A204.1 (cell line): Measurements from ENCODE around the gene UBE2H.

ENCODE experiments used
- FAIRE-seq: peaks from 2 replicates; lab custom pipeline; 2012; peaks lifted over from hg19 to GRCh38; lab: Jason Lieb, UNC

Gene UBE2H

GRCh38 chr7:129784783-129785684, 167.7 kb downstream of the UBE2H start:
- FAIRE-seq, result no peak

DNA sequence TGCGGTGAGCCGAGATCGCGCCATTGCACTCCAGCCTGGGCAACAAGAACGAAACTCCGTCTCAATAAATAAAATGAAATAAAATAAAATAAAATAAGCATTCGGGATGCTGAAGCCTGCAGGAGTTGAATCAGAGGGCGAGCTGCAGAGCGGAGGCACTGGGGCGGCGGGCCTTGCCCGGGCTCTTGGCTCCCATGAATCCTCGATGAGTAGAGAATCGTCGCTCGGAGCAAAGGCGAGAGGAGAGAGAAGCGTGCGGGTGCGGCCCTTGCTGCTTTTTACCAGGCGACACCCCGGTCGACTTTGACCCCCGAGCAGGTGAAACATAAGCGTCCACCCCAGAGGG, 168.3 kb downstream of the UBE2H start:
- no peak for FAIRE-seq

DNA sequence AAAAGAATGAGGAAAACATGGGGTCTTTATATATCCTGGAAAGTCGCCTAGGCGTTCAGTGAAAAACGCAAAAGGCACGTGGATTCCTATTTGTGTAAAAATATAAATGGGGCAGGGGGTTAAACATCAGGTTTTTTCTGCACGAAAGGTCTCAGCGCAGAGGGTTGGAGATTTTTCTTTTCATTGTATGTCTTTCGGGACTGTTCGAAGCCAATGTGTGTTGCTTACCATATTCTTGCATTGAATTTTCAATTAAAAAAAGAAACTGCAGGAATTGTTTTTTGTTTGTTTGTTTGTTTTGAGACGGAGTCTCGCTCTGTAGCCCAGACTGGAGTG, 169.2 kb downstream of the UBE2H start:
- no peak for FAIRE-seq

GRCh38 chr7:129782818-129783583, 169.8 kb downstream of the UBE2H start:
- no peak for FAIRE-seq

DNA sequence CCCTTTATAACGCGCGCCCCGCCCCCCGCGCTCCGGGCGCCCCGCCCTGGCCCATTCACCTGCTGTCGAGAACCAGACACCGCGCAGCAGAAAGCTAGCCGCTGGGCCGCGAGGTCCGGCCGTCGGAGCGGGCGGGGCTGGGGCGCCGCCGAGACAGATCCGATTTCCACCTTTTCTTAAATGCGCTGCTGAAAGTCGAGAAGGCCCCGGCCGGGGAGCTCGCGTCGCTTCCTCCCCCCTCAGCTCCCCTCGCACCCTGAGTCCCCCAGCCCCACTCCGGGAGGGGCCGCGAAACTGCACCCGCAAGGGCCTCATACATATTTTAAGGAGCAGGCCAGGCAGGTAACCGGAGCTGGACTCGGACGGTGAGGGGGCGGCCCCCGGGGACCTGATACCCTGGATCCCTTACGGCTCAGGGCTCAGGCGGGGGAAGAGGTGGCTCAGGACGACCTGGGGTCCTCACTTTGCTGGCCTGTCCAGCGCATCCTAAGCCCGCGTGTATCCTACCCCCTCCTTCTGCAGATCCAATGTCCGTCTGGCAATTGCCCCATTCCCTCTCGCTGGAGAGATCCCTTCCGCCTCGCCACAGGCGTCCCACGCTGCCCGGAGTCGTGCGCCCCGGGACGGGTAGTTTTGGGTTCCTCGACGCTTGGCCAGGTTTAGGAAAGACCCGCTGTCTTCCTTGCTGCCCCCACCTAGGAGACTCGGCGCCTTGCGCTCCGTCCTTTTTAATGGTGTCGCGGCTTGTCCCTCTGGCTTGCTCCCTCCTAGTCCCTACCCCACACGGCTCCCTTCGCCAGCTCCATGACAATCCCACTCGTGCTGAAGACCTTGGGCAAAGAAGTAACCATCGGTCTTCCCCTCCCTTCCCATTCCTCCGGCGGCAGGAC, 170.6 kb downstream of the UBE2H start:
- no peak for FAIRE-seq

- FAIRE-seq, result no peak
Measured at GRCh38 chr7:129780974-129781927, 171.5 kb downstream of the UBE2H start.
